HepG2 (cell line): ENCODE measurements around the gene POLR2M. TPM values are rescaled to one million over a fixed set of nuclear protein-coding genes. Genes with fewer than 3 reads are reported as not detected.

Experiments
- ATAC-seq: fragments of 200-7000 bp; cut with Tn5 transposase; 3 replicates; pipeline ENCODE4 v1.9.1; 2020; ENCODE audit warnings: mild to moderate bottlenecking, moderate library complexity
- BruUV-seq: library from RNA; stranded (reverse); fragments of 400-500 nt; replicated peaks from 2 replicates; lab custom pipeline; 2021; lab: Mats Ljungman, UMichigan
- CTCF ChIA-PET: fragments of 300-600 bp; formaldehyde crosslinking; extraction: SDS; loops from one replicate; lab custom pipeline; 2021; ENCODE audit warnings: low total read pairs, inconsistent platforms, low intra/inter-chr PET ratio; lab: Yijun Ruan, JAX
- POLR2A ChIA-PET: fragments of 350-600 bp; sonication (Branson Sonifier 250); formaldehyde crosslinking; loops from one replicate; lab custom pipeline; 2020; ENCODE audit warnings: antibody characterized with exemption, inconsistent platforms; lab: Yijun Ruan, JAX
- DNase-seq: peaks from one replicate; pipeline ENCODE4 v3.0.0-alpha.2; 2015; ENCODE audit warnings: low spot score
- FAIRE-seq: peaks from 3 replicates; lab custom pipeline; 2011; peaks lifted over from hg19 to GRCh38; lab: Jason Lieb, UNC
- H2AFZ ChIP-seq: one replicate; pipeline ENCODE4 v1.6.1; 2011; ENCODE audit warnings: low read length, inconsistent platforms
- H3K27ac ChIP-seq: fragments of 300-600 bp; 3 replicates; pipeline ENCODE4 v1.8.0; 2011; ENCODE audit warnings: mixed run types, mild to moderate bottlenecking, mixed read lengths, low read length, inconsistent platforms; ENCODE audit not compliant: insufficient read depth; ENCODE audit errors: extremely low read length
- H3K27me3 ChIP-seq, 2 experiments: fragments of 200-600 bp in 1 of 2; 2 replicates in 1 of 2; 3 replicates in 1 of 2; pipeline versions ENCODE4 v1.6.0 to v1.8.0; 2011; ENCODE audit warnings: low read length in 2 of 2, mild to moderate bottlenecking in 2 of 2, moderate library complexity in 2 of 2, inconsistent platforms in 1 of 2; ENCODE audit not compliant: insufficient read depth in 2 of 2, control insufficient read depth in 1 of 2
- H3K36me3 ChIP-seq, 2 experiments: fragments of 200-600 bp in 1 of 2; replicated peaks in 1 of 2; 2 replicates in 1 of 2; 3 replicates in 1 of 2; pipeline versions ENCODE4 v1.5.1 to v1.8.0; 2011; ENCODE audit warnings: low read length in 2 of 2, inconsistent platforms in 1 of 2; ENCODE audit not compliant: insufficient read depth in 2 of 2, control insufficient read depth in 1 of 2
- H3K4me1 ChIP-seq: 2 replicates; pipeline ENCODE4 v1.5.1; 2012; ENCODE audit warnings: low read length, inconsistent platforms; ENCODE audit not compliant: insufficient read depth
- H3K4me2 ChIP-seq: 2 replicates; pipeline ENCODE4 v1.6.0; 2011; ENCODE audit warnings: low read depth, low read length, inconsistent platforms
- H3K4me3 ChIP-seq, 3 experiments: fragments of 200-600 bp in 1 of 3; sonication (generic), shearing (Covaris generic) in 1 of 3; replicated peaks in 1 of 3; 2 replicates each; pipeline ENCODE4 v1.5.1; 2011 to 2016; ENCODE audit warnings: low read length in 3 of 3, inconsistent platforms in 2 of 3, low read depth in 2 of 3, mild to moderate bottlenecking in 2 of 3, control low read depth in 1 of 3, mixed read lengths in 1 of 3; ENCODE audit not compliant: insufficient read depth in 1 of 3
- H3K79me2 ChIP-seq: one replicate; pipeline ENCODE4 v1.6.1; 2011; ENCODE audit warnings: low read length, inconsistent platforms; ENCODE audit not compliant: insufficient read depth
- H3K9ac ChIP-seq: 2 replicates; pipeline ENCODE4 v1.6.0; 2011; ENCODE audit warnings: mild to moderate bottlenecking, low read depth, low read length, inconsistent platforms; ENCODE audit not compliant: insufficient read depth
- H3K9me3 ChIP-seq: 2 replicates; pipeline ENCODE4 v1.5.1; 2012; ENCODE audit warnings: mild to moderate bottlenecking, low read length
- H4K20me1 ChIP-seq: 2 replicates; pipeline ENCODE4 v1.6.0; 2011; ENCODE audit warnings: inconsistent platforms, mild to moderate bottlenecking, low read length, moderate library complexity; ENCODE audit not compliant: insufficient read depth
- AKAP8 ChIP-seq: sonication (generic); formaldehyde crosslinking; IDR thresholded peaks from 2 replicates; pipeline ENCODE4 v1.5.1; 2020; ENCODE audit warnings: mild to moderate bottlenecking, missing genetic modification reagents
- NKX3-1 ChIP-seq: sonication (generic); formaldehyde crosslinking; IDR thresholded peaks from 2 replicates; pipeline ENCODE4 v1.5.0; 2020; ENCODE audit warnings: missing genetic modification reagents
- SRSF9 ChIP-seq: fragments of 200-400 bp; formaldehyde crosslinking; IDR thresholded peaks from 2 replicates; pipeline ENCODE4 v1.6.1; 2018; ENCODE audit warnings: borderline replicate concordance, mild to moderate bottlenecking, low read depth, low read length; ENCODE audit not compliant: insufficient read depth, poor library complexity, severe bottlenecking
- SSRP1 ChIP-seq: IDR thresholded peaks from 2 replicates; pipeline ENCODE4 v1.6.1; 2016; ENCODE audit warnings: control low read depth
- THYN1 ChIP-seq: sonication (generic); formaldehyde crosslinking; IDR thresholded peaks from 2 replicates; pipeline ENCODE4 v1.8.1; 2023; ENCODE audit warnings: low read depth, mild to moderate bottlenecking, moderate library complexity, missing genetic modification reagents, borderline replicate concordance
- ZNF431 ChIP-seq: sonication (generic); formaldehyde crosslinking; IDR thresholded peaks from 2 replicates; pipeline ENCODE4 v1.9.0; 2022; ENCODE audit warnings: missing genetic modification reagents, low read depth, mild to moderate bottlenecking, borderline replicate concordance
- ZNF552 ChIP-seq: sonication (generic); formaldehyde crosslinking; IDR thresholded peaks from 2 replicates; pipeline ENCODE4 v1.9.0; 2022; ENCODE audit warnings: missing genetic modification reagents, mild to moderate bottlenecking, borderline replicate concordance
- ZNF652 ChIP-seq: IDR thresholded peaks from 2 replicates; pipeline ENCODE4 v1.6.1; 2016; ENCODE audit warnings: low read depth, borderline replicate concordance
- ZNF768 ChIP-seq: sonication (generic); formaldehyde crosslinking; IDR thresholded peaks from 2 replicates; pipeline ENCODE4 v1.4.0; 2020; ENCODE audit warnings: missing genetic modification reagents
- ZSCAN20 ChIP-seq: sonication (generic); formaldehyde crosslinking; IDR thresholded peaks from 2 replicates; pipeline ENCODE4 v1.4.0; 2020; ENCODE audit warnings: missing genetic modification reagents, mild to moderate bottlenecking, borderline replicate concordance
- WGBS: methylation state at CpG from one replicate; pipeline ENCODE4 v1.1.6; 2017; ENCODE audit warnings: low lambda C conversion rate; 5-methylcytosine and 5-hydroxymethylcytosine counted together
- in situ Hi-C: cut with HindIII; loops from 2 replicates; pipeline ENCODE4 v1.10.0; 2017; ENCODE audit warnings: low pct_unique_long_range_greater_than_20kb; ENCODE audit not compliant: extremely low pct_ligation_motif_present
- intact Hi-C: fragments of 100-400 bp; cut with micrococcal nuclease; formaldehyde crosslinking; loops from one replicate; pipeline ENCODE4 v1.10.0; 2022; ENCODE audit not compliant: unreplicated experiment
- polyA plus RNA-seq, 8 experiments: library from polyadenylated mRNA; depleted of rRNA in 3 of 8; stranded (reverse) in 7 of 8; unstranded in 1 of 8; fragments of >200 nt; fragmentation: Illumina TruSeq in 4 of 8; extraction: Trizol in 4 of 8; gene quantifications; 2 replicates each; pipeline versions ENCODE4 v1.2.1 to v1.2.3, GENCODE V29; 2011 to 2016; ENCODE audit warnings: low read depth in 4 of 8, missing spikeins in 1 of 8, mixed read lengths in 1 of 8; ENCODE audit not compliant: insufficient read depth in 1 of 8
- total RNA-seq, 5 experiments: library from RNA; depleted of rRNA; stranded (reverse); fragments of >200 nt; fragmentation: Illumina TruSeq; extraction: Trizol; gene quantifications; 2 replicates each; pipeline ENCODE4 v1.2.3, GENCODE V29; 2016; ENCODE audit warnings: low read depth in 1 of 5
- TF ChIP-seq, protein P1 (sequence below), 2 experiments: sonication (generic) in 1 of 2; formaldehyde crosslinking in 1 of 2; IDR thresholded peaks; 2 replicates each; pipeline versions ENCODE4 v1.6.1 to v1.9.0; 2014 to 2022; ENCODE audit warnings: antibody characterized with exemption in 1 of 2, borderline replicate concordance in 1 of 2, inconsistent platforms in 1 of 2, low read depth in 1 of 2, missing genetic modification reagents in 1 of 2

POLR2M gene
- total and polyA plus RNA-seq, 2 of the 13 experiments (the other 11 are each of a cell fraction or from before 2014, with no cell fraction given): 25.9 to 48.5 TPM

DNA sequence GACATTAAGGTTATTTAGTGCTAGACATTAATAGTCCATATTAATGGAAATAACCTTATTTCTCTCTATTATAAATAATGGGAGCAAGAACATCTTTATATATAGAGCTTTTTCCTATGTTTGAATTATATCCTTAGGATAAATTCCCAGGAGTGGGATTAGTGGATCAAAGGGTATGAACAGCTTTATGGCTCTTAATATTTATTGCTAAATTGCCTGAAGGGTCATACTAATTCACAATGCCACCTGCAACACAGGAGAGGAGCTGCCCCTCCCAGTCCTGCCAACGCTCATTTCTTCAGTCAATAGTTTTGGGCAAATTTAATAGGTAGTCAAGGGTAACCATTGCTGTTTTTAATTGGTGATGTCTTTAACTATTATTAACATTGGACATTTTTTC lies 48.9 kb upstream of the POLR2M start:
- no peak for FAIRE-seq
- no peak for TF ChIP-seq SRSF9
- no peak for TF ChIP-seq SSRP1 (CRISPR knock-in tag)
- TF ChIP-seq ZNF552 (CRISPR knock-in tag): no peak
- TF ChIP-seq ZNF652 (CRISPR knock-in tag): no peak
- TF ChIP-seq AKAP8 (CRISPR knock-in tag): no peak
- TF ChIP-seq, protein P1, sequence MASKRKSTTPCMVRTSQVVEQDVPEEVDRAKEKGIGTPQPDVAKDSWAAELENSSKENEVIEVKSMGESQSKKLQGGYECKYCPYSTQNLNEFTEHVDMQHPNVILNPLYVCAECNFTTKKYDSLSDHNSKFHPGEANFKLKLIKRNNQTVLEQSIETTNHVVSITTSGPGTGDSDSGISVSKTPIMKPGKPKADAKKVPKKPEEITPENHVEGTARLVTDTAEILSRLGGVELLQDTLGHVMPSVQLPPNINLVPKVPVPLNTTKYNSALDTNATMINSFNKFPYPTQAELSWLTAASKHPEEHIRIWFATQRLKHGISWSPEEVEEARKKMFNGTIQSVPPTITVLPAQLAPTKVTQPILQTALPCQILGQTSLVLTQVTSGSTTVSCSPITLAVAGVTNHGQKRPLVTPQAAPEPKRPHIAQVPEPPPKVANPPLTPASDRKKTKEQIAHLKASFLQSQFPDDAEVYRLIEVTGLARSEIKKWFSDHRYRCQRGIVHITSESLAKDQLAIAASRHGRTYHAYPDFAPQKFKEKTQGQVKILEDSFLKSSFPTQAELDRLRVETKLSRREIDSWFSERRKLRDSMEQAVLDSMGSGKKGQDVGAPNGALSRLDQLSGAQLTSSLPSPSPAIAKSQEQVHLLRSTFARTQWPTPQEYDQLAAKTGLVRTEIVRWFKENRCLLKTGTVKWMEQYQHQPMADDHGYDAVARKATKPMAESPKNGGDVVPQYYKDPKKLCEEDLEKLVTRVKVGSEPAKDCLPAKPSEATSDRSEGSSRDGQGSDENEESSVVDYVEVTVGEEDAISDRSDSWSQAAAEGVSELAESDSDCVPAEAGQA (IDR thresholded peaks at IDR 0.05; ENCODE audit: low read depth): no peak
- TF ChIP-seq, protein P1 (CRISPR knock-in tag; IDR thresholded peaks at IDR 0.05; ENCODE audit: borderline replicate concordance): no peak
- TF ChIP-seq ZNF431 (CRISPR knock-in tag): no peak
- no peak for TF ChIP-seq THYN1
- TF ChIP-seq NKX3-1 (CRISPR knock-in tag): no peak
- no peak for TF ChIP-seq ZNF768 (CRISPR knock-in tag)
- no peak for TF ChIP-seq ZSCAN20 (CRISPR knock-in tag)
- intact Hi-C loops: no loop called here
- BruUV-seq: no TSS peak
- Histone ChIP-seq H3K27me3 (0 out of 5 replicates have a peak, but pooled peaks cover 0 to 2% of the 10 kb centered on the region in 2 experiments), H3K4me1 (peaks cover 10% of the 10 kb centered on the region), H3K79me2 (no peaks in the 10 kb centered on the region), H2AFZ (no peak overlapping the region), H3K27ac (no peak overlapping the region), H3K9me3 (no peaks in the 10 kb centered on the region), H3K36me3 (no peaks in the 10 kb centered on the region), H3K9ac (no peak overlapping the region), H4K20me1 (no peaks in the 10 kb centered on the region), H3K4me2 (no peak overlapping the region), H3K4me3 (no peak overlapping the region)
- in situ Hi-C loops: no loop called here
- 0% methylated on average over 1 of the region's 1 CpG for WGBS
- ChIA-PET POLR2A (no interaction called here), CTCF (no interaction called here)
- DNase-seq: no peak
- ATAC-seq: no peak
